Stomach smooth muscle (tissue), 2 donors: Measurements from ENCODE around the gene ABCA7.
A peak's percentile ranks its signal among the peaks of the same experiment; 100 is the strongest.
"Not testable (repeated sequence)": the region's sequence is repeated elsewhere in the genome, so short reads cannot be mapped to it uniquely, and the experiment has no call there.

Experiments
- H3K27ac ChIP-seq: one replicate; pipeline ENCODE4 v1.7.0; 2013; ENCODE audit warnings: mild to moderate bottlenecking, low read length, inconsistent platforms
- H3K27me3 ChIP-seq, 2 donors: one replicate each; pipeline ENCODE4 v1.7.0; 2013; ENCODE audit warnings: low read length in 2 of 2; ENCODE audit not compliant: insufficient read depth in 2 of 2, control insufficient read depth in 1 of 2
- H3K36me3 ChIP-seq, 2 donors: one replicate each; pipeline ENCODE4 v1.7.0; 2013; ENCODE audit warnings: low read length in 2 of 2; ENCODE audit not compliant: control insufficient read depth in 2 of 2, insufficient read depth in 2 of 2
- H3K4me1 ChIP-seq: one replicate; pipeline ENCODE4 v1.7.0; 2013; ENCODE audit warnings: low read length; ENCODE audit not compliant: control insufficient read depth, insufficient read depth
- H3K4me3 ChIP-seq, 2 donors: one replicate each; pipeline ENCODE4 v1.7.0; 2013; ENCODE audit warnings: low read length in 2 of 2
- H3K9ac ChIP-seq, 2 donors: one replicate each; pipeline ENCODE4 v1.7.0; 2013; ENCODE audit warnings: low read length in 2 of 2, mild to moderate bottlenecking in 1 of 2
- H3K9me3 ChIP-seq, 2 donors: one replicate each; pipeline ENCODE4 v1.7.0; 2013; ENCODE audit warnings: low read length in 2 of 2; ENCODE audit not compliant: control insufficient read depth in 2 of 2
- donor health status: healthy.
- donor health status: Pancreatic carcinoma.

The ABCA7 gene

GRCh38 chr19:1112268-1113029 lies 72.5 kb downstream of the ABCA7 start:
- no peak overlapping the region for H3K9ac ChIP-seq
- H3K27ac ChIP-seq = peak overlapping the region; percentile 66
- peaks cover 12 to 14% of the 10 kb centered on the region in 2 donors for H3K36me3 ChIP-seq
- no peak overlapping the region for H3K4me3 ChIP-seq
- peaks cover 19% of the 10 kb centered on the region for H3K4me1 ChIP-seq
- H3K27me3 ChIP-seq = no peaks in the 10 kb centered on the region
- H3K9me3 ChIP-seq = no peaks in the 10 kb centered on the region

- peak overlapping the region in 1 of 2 donors; percentile 47 for H3K9ac ChIP-seq
- peaks cover 19 to 20% of the 10 kb centered on the region in 2 donors for H3K36me3 ChIP-seq
- H3K27me3 ChIP-seq = no peaks in the 10 kb centered on the region
- no peaks in the 10 kb centered on the region for H3K9me3 ChIP-seq
- H3K4me1 ChIP-seq = peaks cover 19% of the 10 kb centered on the region
- peak overlapping the region; percentile 66 for H3K27ac ChIP-seq
- peak overlapping the region in 1 of 2 donors; percentile 55 for H3K4me3 ChIP-seq
These were observed 73.4 kb downstream of the ABCA7 start for GRCh38 chr19:1113030-1113985.

DNA sequence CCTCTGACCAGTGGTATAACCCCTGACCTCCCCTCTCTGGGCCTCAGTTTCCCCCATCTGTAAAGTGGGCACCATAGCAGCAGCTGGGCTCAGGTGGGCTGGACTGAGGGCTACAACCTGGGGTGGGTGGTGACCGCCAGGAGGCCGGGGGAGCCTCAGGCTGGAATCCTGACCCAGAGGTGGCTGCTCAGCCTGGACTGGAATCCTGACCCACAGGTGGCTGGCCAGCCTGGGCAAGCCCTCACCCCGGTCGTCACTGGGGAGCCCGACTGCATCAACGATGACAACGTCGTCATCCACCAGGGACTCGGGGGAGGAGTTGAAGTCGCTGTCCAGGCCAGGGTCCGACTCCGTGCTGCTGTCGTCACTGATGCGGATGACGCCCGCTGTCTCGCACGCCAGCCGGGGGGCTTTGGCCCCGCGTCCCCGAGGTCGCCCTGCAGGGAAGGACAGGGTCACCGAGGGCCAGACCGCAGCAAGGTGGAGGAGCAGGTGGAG lies 74.1 kb downstream of the ABCA7 start:
- Histone ChIP-seq H3K36me3 (peaks cover 23% of the 10 kb centered on the region in 2 donors), H3K9ac (no peak overlapping the region), H3K27me3 (no peaks in the 10 kb centered on the region), H3K4me1 (peaks cover 19% of the 10 kb centered on the region), H3K27ac (peak overlapping the region; percentile 46), H3K9me3 (no peaks in the 10 kb centered on the region), H3K4me3 (peak overlapping the region in 1 of 2 donors; percentile 55)

DNA sequence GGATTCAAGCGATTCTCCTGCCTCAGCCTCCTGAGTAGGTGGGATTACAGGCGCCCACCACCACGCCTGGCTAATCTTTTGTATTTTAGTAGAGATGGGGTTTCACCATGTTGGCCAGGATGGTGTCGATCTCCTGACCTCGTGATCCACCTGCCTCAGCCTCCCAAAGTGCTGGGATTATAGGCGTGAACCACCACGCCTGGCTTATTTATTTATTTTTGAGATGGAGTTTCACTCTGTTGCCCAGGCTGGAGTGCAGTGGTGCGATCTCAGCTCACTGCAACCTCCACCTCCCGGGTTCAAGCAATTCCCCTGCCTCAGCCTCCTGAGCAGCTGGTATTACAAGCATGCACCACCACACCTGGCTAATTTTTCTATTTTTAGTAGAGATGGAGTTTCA lies 74.8 kb downstream of the ABCA7 start:
- not testable (repeated sequence) for H3K27me3 ChIP-seq, H3K4me3 ChIP-seq, H3K27ac ChIP-seq, H3K9ac ChIP-seq, H3K9me3 ChIP-seq
- H3K4me1 ChIP-seq = peaks cover 19% of the 10 kb centered on the region
- peaks cover 23 to 30% of the 10 kb centered on the region in 2 donors for H3K36me3 ChIP-seq
